Large intestine (tissue), 3 donors: Measurements from ENCODE around the gene BICD1. TPM values are rescaled to one million over a fixed set of nuclear protein-coding genes. Genes with fewer than 3 reads are reported as not detected.

Experiments used
- DNase-seq, 2 donors: peaks; one replicate each; pipeline versions ENCODE4 v3.0.0 to v3.0.0-alpha.2; 2013
- H3K27ac ChIP-seq: one replicate; pipeline ENCODE4 v1.5.1; 2013; ENCODE audit warnings: low read length
- H3K27me3 ChIP-seq: 2 replicates; pipeline ENCODE4 v1.6.1; 2013; ENCODE audit warnings: low read length; ENCODE audit not compliant: control insufficient read depth, insufficient read depth
- H3K36me3 ChIP-seq: 2 replicates; pipeline ENCODE4 v1.6.1; 2013; ENCODE audit warnings: low read length; ENCODE audit not compliant: control insufficient read depth, insufficient read depth
- H3K4me1 ChIP-seq: one replicate; pipeline ENCODE4 v1.6.1; 2013; ENCODE audit warnings: low read length; ENCODE audit not compliant: control insufficient read depth, insufficient read depth
- H3K4me3 ChIP-seq: one replicate; pipeline ENCODE4 v1.5.1; 2013; ENCODE audit warnings: low read length
- H3K9me3 ChIP-seq: one replicate; pipeline ENCODE4 v1.6.1; 2013; ENCODE audit warnings: mild to moderate bottlenecking, low read depth, low read length, moderate library complexity; ENCODE audit not compliant: control insufficient read depth
- WGBS: methylation state at CpG from one replicate; pipeline ENCODE4 v1.1.5; 2013; ENCODE audit warnings: low lambda C conversion rate; ENCODE audit not compliant: insufficient coverage; 5-methylcytosine and 5-hydroxymethylcytosine counted together
- polyA plus RNA-seq: library from polyadenylated mRNA; unstranded; fragments of 120-200 nt; gene quantifications from one replicate; pipeline ENCODE4 v1.2.1, GENCODE V29; 2013

BICD1 gene
- polyA plus RNA-seq, 1 donor = 15.4 TPM

- no peak for DNase-seq
- no peak overlapping the region for H3K4me3 ChIP-seq
- H3K9me3 ChIP-seq = no peaks in the 10 kb centered on the region
- no CpG with 5 or more reads among the region's 4 CpGs for WGBS
- H3K4me1 ChIP-seq = no peaks in the 10 kb centered on the region
- H3K36me3 ChIP-seq = no peaks in the 10 kb centered on the region
- no peak overlapping the region for H3K27ac ChIP-seq
- no peaks in the 10 kb centered on the region for H3K27me3 ChIP-seq
Observed at GRCh38 chr12:32100361-32100760, 6.3 kb upstream of the BICD1 start.

- Histone ChIP-seq H3K27me3 (no peaks in the 10 kb centered on the region), H3K36me3 (no peaks in the 10 kb centered on the region), H3K27ac (no peak overlapping the region), H3K9me3 (no peaks in the 10 kb centered on the region), H3K4me1 (no peaks in the 10 kb centered on the region), H3K4me3 (no peak overlapping the region)
- WGBS = 100% methylated on average over 1 of the region's 5 CpGs
- DNase-seq = no peak
Observed at GRCh38 chr12:32100888-32101287, 5.8 kb upstream of the BICD1 start.

- no peak overlapping the region for H3K4me3 ChIP-seq
- no peak overlapping the region for H3K27ac ChIP-seq
- no peaks in the 10 kb centered on the region for H3K9me3 ChIP-seq
- H3K36me3 ChIP-seq = no peaks in the 10 kb centered on the region
- 100% methylated on average over 1 of the region's 3 CpGs for WGBS
- no peak for DNase-seq
- H3K4me1 ChIP-seq = no peaks in the 10 kb centered on the region
- H3K27me3 ChIP-seq = no peaks in the 10 kb centered on the region
Observed at GRCh38 chr12:32102234-32102633, 4.4 kb upstream of the BICD1 start.

GRCh38 chr12:32104572-32105355 is 1.9 kb upstream of the BICD1 start:
- Histone ChIP-seq H3K9me3 (no peaks in the 10 kb centered on the region), H3K4me1 (peaks cover 5% of the 10 kb centered on the region), H3K36me3 (no peaks in the 10 kb centered on the region), H3K4me3 (no peak overlapping the region), H3K27ac (no peak overlapping the region), H3K27me3 (no peaks in the 10 kb centered on the region)
- 51% methylated on average over 4 of the region's 11 CpGs for WGBS
- DNase-seq = no peak

- DNase-seq = peak; percentile 4 to 14
- no CpG with 5 or more reads among the region's 24 CpGs for WGBS
- H3K9me3 ChIP-seq = no peaks in the 10 kb centered on the region
- H3K4me3 ChIP-seq = peak overlapping the region; percentile 74
- no peaks in the 10 kb centered on the region for H3K27me3 ChIP-seq
- peak overlapping the region; percentile 4 for H3K27ac ChIP-seq
- H3K36me3 ChIP-seq = no peaks in the 10 kb centered on the region
- H3K4me1 ChIP-seq = peaks cover 5% of the 10 kb centered on the region
Observed at GRCh38 chr12:32105986-32106516, 596 bp upstream of the BICD1 start.

GRCh38 chr12:32107359-32108267 is 966 bp downstream of the BICD1 start:
- H3K4me3 ChIP-seq = peak overlapping the region; percentile 74
- DNase-seq = peak in 1 of 2 donors; percentile 51
- peak overlapping the region; percentile 55 for H3K27ac ChIP-seq
- no peaks in the 10 kb centered on the region for H3K27me3 ChIP-seq
- no peaks in the 10 kb centered on the region for H3K36me3 ChIP-seq
- no CpG with 5 or more reads among the region's 14 CpGs for WGBS
- H3K4me1 ChIP-seq = peaks cover 5% of the 10 kb centered on the region
- no peaks in the 10 kb centered on the region for H3K9me3 ChIP-seq

- no peaks in the 10 kb centered on the region for H3K9me3 ChIP-seq
- no peaks in the 10 kb centered on the region for H3K27me3 ChIP-seq
- H3K4me1 ChIP-seq = peaks cover 5% of the 10 kb centered on the region
- H3K36me3 ChIP-seq = no peaks in the 10 kb centered on the region
- H3K27ac ChIP-seq = no peak overlapping the region
- H3K4me3 ChIP-seq = peak overlapping the region; percentile 74
- no peak for DNase-seq
Observed at GRCh38 chr12:32108787-32109186, 2.1 kb downstream of the BICD1 start.

GRCh38 chr12:32110417-32110816 is 3.8 kb downstream of the BICD1 start:
- no peaks in the 10 kb centered on the region for H3K27me3 ChIP-seq
- no CpG with 5 or more reads among the region's 3 CpGs for WGBS
- no peak for DNase-seq
- H3K36me3 ChIP-seq = no peaks in the 10 kb centered on the region
- H3K27ac ChIP-seq = no peak overlapping the region
- peaks cover 5% of the 10 kb centered on the region for H3K4me1 ChIP-seq
- H3K9me3 ChIP-seq = no peaks in the 10 kb centered on the region
- H3K4me3 ChIP-seq = no peak overlapping the region

GRCh38 chr12:32110942-32111341 is 4.3 kb downstream of the BICD1 start:
- Histone ChIP-seq H3K9me3 (no peaks in the 10 kb centered on the region), H3K36me3 (no peaks in the 10 kb centered on the region), H3K4me1 (peaks cover 5% of the 10 kb centered on the region), H3K4me3 (no peak overlapping the region), H3K27ac (no peak overlapping the region), H3K27me3 (no peaks in the 10 kb centered on the region)
- DNase-seq = no peak
- WGBS = 60% methylated on average over 2 of the region's 2 CpGs

- Histone ChIP-seq H3K36me3 (no peaks in the 10 kb centered on the region), H3K27me3 (no peaks in the 10 kb centered on the region), H3K4me3 (no peak overlapping the region), H3K27ac (no peak overlapping the region), H3K4me1 (no peaks in the 10 kb centered on the region), H3K9me3 (no peaks in the 10 kb centered on the region)
- peak; percentile 21 to 34 for DNase-seq
- 75% methylated on average over 4 of the region's 6 CpGs for WGBS
Observed at GRCh38 chr12:32115404-32116104, 8.9 kb downstream of the BICD1 start.
